DND-41 (cell line): ENCODE results near the gene PROM2.

Source experiments
- ATAC-seq: fragments of 200-7000 bp; cut with Tn5 transposase; 3 replicates; pipeline ENCODE4 v1.9.1; 2021; ENCODE audit warnings: low read depth; ENCODE audit not compliant: insufficient read depth
- DNase-seq: peaks from one replicate; pipeline ENCODE4 v3.0.0-alpha.2; 2020
- H2AFZ ChIP-seq: 2 replicates; pipeline ENCODE4 v1.6.0; 2012; ENCODE audit warnings: low read depth, low read length
- H3K27ac ChIP-seq: 2 replicates; pipeline ENCODE4 v1.5.1; 2012; ENCODE audit warnings: low read length, inconsistent platforms
- H3K27me3 ChIP-seq: fragments of 200-600 bp; sonication (generic); 2 replicates; pipeline ENCODE4 v1.6.0; 2012; ENCODE audit warnings: low read length, mild to moderate bottlenecking, inconsistent platforms; ENCODE audit not compliant: insufficient read depth, poor library complexity
- H3K36me3 ChIP-seq: 2 replicates; pipeline ENCODE4 v1.5.1; 2012; ENCODE audit warnings: low read length, inconsistent platforms; ENCODE audit not compliant: insufficient read depth
- H3K4me1 ChIP-seq: 2 replicates; pipeline ENCODE4 v1.5.1; 2012; ENCODE audit warnings: mild to moderate bottlenecking, low read length; ENCODE audit not compliant: insufficient read depth
- H3K4me2 ChIP-seq: 2 replicates; pipeline ENCODE4 v1.6.0; 2012; ENCODE audit warnings: mild to moderate bottlenecking, moderate library complexity, low read length, inconsistent platforms; ENCODE audit not compliant: insufficient read depth
- H3K4me3 ChIP-seq, 2 experiments: fragments of 200-600 bp in 1 of 2; shearing (Covaris generic) in 1 of 2; 2 replicates each; pipeline ENCODE4 v1.5.1; 2012 to 2016; ENCODE audit warnings: inconsistent platforms in 2 of 2, low read length in 2 of 2, mild to moderate bottlenecking in 2 of 2, low read depth in 1 of 2, moderate library complexity in 1 of 2
- H3K79me2 ChIP-seq: 2 replicates; pipeline ENCODE4 v1.6.0; 2012; ENCODE audit warnings: low read length, inconsistent platforms; ENCODE audit not compliant: insufficient read depth
- H3K9ac ChIP-seq: 2 replicates; pipeline ENCODE4 v1.6.0; 2012; ENCODE audit warnings: low read depth, mild to moderate bottlenecking, inconsistent platforms, low read length, moderate library complexity
- H3K9me3 ChIP-seq: 2 replicates; pipeline ENCODE4 v1.5.1; 2012; ENCODE audit warnings: low read length, moderate library complexity, mild to moderate bottlenecking, inconsistent platforms; ENCODE audit not compliant: insufficient read depth, severe bottlenecking
- H4K20me1 ChIP-seq: 2 replicates; pipeline ENCODE4 v1.6.0; 2012; ENCODE audit warnings: low read length; ENCODE audit not compliant: insufficient read depth
- EZH2 ChIP-seq: IDR thresholded peaks from 3 replicates; pipeline ENCODE4 v1.6.1; 2012; ENCODE audit warnings: borderline replicate concordance, low read depth, mild to moderate bottlenecking, moderate library complexity, low read length, inconsistent platforms; ENCODE audit not compliant: severe bottlenecking
- TF ChIP-seq, protein P1 (sequence below): IDR thresholded peaks from 2 replicates; pipeline ENCODE4 v1.5.1; 2012; ENCODE audit warnings: borderline replicate concordance, low read length, moderate library complexity, mild to moderate bottlenecking; ENCODE audit not compliant: poor library complexity, severe bottlenecking; ENCODE audit errors: extremely low read depth

The PROM2 gene

DNA sequence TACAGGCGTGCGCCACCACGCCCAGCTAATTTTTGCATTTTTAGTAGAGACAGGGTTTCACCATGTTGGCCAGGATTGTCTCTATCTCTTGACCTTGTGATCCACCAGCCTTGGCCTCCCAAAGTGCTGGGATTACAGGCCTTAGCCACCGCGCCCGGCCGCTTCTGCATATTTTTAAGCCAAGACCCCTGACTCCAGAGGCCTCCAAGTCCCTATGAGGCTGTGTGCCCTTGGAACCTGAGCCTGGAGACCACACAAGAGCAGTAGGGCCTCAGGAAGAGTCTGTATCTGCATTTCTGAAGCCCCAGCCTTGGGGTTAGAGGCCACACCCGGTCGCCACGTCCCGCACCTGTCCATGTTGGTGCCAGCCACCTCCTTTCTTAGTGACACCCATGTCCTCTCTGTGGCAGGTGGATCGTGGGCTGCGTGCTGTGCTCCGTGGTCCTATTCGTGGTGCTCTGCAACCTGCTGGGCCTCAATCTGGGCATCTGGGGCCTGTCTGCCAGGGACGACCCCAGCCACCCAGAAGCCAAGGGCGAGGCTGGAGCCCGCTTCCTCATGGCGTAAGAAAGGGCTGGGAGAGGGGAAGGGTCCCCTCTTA is 5.3 kb downstream of the PROM2 start:
- no peak overlapping the region for H2AFZ ChIP-seq
- no peak overlapping the region for H3K27ac ChIP-seq
- no peak for DNase-seq
- ATAC-seq = no peak
- peaks cover 3% of the 10 kb centered on the region; the same call in 1 of the 2 replicates for H4K20me1 ChIP-seq
- TF ChIP-seq, protein P1, sequence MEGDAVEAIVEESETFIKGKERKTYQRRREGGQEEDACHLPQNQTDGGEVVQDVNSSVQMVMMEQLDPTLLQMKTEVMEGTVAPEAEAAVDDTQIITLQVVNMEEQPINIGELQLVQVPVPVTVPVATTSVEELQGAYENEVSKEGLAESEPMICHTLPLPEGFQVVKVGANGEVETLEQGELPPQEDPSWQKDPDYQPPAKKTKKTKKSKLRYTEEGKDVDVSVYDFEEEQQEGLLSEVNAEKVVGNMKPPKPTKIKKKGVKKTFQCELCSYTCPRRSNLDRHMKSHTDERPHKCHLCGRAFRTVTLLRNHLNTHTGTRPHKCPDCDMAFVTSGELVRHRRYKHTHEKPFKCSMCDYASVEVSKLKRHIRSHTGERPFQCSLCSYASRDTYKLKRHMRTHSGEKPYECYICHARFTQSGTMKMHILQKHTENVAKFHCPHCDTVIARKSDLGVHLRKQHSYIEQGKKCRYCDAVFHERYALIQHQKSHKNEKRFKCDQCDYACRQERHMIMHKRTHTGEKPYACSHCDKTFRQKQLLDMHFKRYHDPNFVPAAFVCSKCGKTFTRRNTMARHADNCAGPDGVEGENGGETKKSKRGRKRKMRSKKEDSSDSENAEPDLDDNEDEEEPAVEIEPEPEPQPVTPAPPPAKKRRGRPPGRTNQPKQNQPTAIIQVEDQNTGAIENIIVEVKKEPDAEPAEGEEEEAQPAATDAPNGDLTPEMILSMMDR = no peak
- no peak for TF ChIP-seq EZH2
- H3K4me2 ChIP-seq = no peak overlapping the region
- no peaks in the 10 kb centered on the region for H3K4me1 ChIP-seq
- no peaks in the 10 kb centered on the region for H3K9me3 ChIP-seq
- H3K4me3 ChIP-seq = no peak overlapping the region
- H3K79me2 ChIP-seq = no peaks in the 10 kb centered on the region
- no peaks in the 10 kb centered on the region for H3K36me3 ChIP-seq
- no peak overlapping the region for H3K9ac ChIP-seq
- H3K27me3 ChIP-seq = no peaks in the 10 kb centered on the region

GRCh38 chr2:95281071-95281470 is 6.8 kb downstream of the PROM2 start:
- Histone ChIP-seq H3K9ac (no peak overlapping the region), H3K4me1 (no peaks in the 10 kb centered on the region), H3K4me2 (no peak overlapping the region), H4K20me1 (peaks cover 3% of the 10 kb centered on the region; the same call in 1 of the 2 replicates), H3K9me3 (no peaks in the 10 kb centered on the region), H3K4me3 (no peak overlapping the region), H3K27ac (no peak overlapping the region), H3K36me3 (no peaks in the 10 kb centered on the region), H3K27me3 (no peaks in the 10 kb centered on the region), H3K79me2 (no peaks in the 10 kb centered on the region), H2AFZ (no peak overlapping the region)
- TF ChIP-seq, protein P1 = no peak
- TF ChIP-seq EZH2 = no peak
- DNase-seq (no peak), ATAC-seq (no peak)

GRCh38 chr2:95281786-95282185 is 7.5 kb downstream of the PROM2 start:
- no peak for DNase-seq
- Histone ChIP-seq H3K4me3 (no peak overlapping the region), H3K9me3 (no peaks in the 10 kb centered on the region), H3K27me3 (no peaks in the 10 kb centered on the region), H3K27ac (no peak overlapping the region), H3K4me1 (no peaks in the 10 kb centered on the region), H4K20me1 (peaks cover 3% of the 10 kb centered on the region; the same call in 1 of the 2 replicates), H3K9ac (no peak overlapping the region), H3K36me3 (no peaks in the 10 kb centered on the region), H3K4me2 (no peak overlapping the region), H3K79me2 (no peaks in the 10 kb centered on the region), H2AFZ (no peak overlapping the region)
- ATAC-seq = no peak
- TF ChIP-seq, protein P1 = no peak
- no peak for TF ChIP-seq EZH2

GRCh38 chr2:95282458-95282857 is 8.2 kb downstream of the PROM2 start:
- no peaks in the 10 kb centered on the region for H3K27me3 ChIP-seq
- TF ChIP-seq EZH2 = no peak
- TF ChIP-seq, protein P1 = no peak
- H2AFZ ChIP-seq = no peak overlapping the region
- H3K4me1 ChIP-seq = no peaks in the 10 kb centered on the region
- no peak overlapping the region for H3K27ac ChIP-seq
- no peak for DNase-seq
- H4K20me1 ChIP-seq = peaks cover 3% of the 10 kb centered on the region; the same call in 1 of the 2 replicates
- no peak overlapping the region for H3K4me2 ChIP-seq
- H3K79me2 ChIP-seq = no peaks in the 10 kb centered on the region
- H3K4me3 ChIP-seq = no peak overlapping the region
- no peaks in the 10 kb centered on the region for H3K36me3 ChIP-seq
- no peak for ATAC-seq
- no peaks in the 10 kb centered on the region for H3K9me3 ChIP-seq
- no peak overlapping the region for H3K9ac ChIP-seq
